Uterus (tissue), 2 donors: ENCODE results near the gene OR10G8.

Source experiments
- POLR2A ChIP-seq, 2 donors: fragments of 450-650 bp; IDR thresholded peaks; one replicate each; pipeline ENCODE4 v1.6.1; 2016; ENCODE audit warnings: antibody characterized with exemption in 2 of 2, mild to moderate bottlenecking in 1 of 2, moderate library complexity in 1 of 2
- TF ChIP-seq, protein P1 (sequence below), 4 experiments: fragments of 200-600 bp in 2 of 4; fragments of 450-650 bp in 2 of 4; sonication (generic) in 2 of 4; IDR thresholded peaks; one replicate each; pipeline ENCODE4 v1.5.1; 2016 to 2019; ENCODE audit warnings: antibody characterized with exemption in 4 of 4, mild to moderate bottlenecking in 2 of 4, moderate library complexity in 1 of 4

DNA sequence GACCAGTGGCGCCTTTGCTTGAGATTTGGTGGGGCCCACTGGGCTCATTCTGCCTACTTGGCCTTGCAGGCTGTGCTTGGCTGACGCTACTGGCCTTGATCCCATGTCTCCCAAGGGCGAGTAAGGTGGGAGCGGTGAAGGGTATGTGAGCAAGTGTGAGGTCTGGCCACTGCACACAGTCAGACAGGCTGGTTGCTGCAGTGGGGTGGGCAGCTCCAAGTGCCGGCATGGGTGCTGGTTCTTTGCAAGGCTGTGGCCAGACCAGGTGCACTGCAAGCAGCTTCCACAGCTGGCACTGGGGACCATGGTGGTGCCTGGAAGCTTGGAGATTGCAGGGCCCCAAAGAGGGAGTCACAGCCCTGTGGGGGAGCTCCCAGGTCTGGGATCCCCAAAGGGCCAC lies 48.0 kb downstream of the OR10G8 start:
- TF ChIP-seq, protein P1, sequence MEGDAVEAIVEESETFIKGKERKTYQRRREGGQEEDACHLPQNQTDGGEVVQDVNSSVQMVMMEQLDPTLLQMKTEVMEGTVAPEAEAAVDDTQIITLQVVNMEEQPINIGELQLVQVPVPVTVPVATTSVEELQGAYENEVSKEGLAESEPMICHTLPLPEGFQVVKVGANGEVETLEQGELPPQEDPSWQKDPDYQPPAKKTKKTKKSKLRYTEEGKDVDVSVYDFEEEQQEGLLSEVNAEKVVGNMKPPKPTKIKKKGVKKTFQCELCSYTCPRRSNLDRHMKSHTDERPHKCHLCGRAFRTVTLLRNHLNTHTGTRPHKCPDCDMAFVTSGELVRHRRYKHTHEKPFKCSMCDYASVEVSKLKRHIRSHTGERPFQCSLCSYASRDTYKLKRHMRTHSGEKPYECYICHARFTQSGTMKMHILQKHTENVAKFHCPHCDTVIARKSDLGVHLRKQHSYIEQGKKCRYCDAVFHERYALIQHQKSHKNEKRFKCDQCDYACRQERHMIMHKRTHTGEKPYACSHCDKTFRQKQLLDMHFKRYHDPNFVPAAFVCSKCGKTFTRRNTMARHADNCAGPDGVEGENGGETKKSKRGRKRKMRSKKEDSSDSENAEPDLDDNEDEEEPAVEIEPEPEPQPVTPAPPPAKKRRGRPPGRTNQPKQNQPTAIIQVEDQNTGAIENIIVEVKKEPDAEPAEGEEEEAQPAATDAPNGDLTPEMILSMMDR (IDR thresholded peaks at IDR 0.05) = no peak
- TF ChIP-seq POLR2A (IDR thresholded peaks at IDR 0.05) = no peak
